SU-DHL-6 (cell line): Measurements from ENCODE around the gene FRMD3.

Experiments
- H2AFZ ChIP-seq: fragments of 200-600 bp; sonication (generic); 2 replicates; pipeline ENCODE4 v1.6.1; 2014; ENCODE audit warnings: low read depth, mild to moderate bottlenecking, moderate library complexity, mixed read lengths, antibody characterized with exemption, low read length; ENCODE audit not compliant: severe bottlenecking
- H3F3A ChIP-seq: fragments of 200-600 bp; shearing (Covaris generic); 2 replicates; pipeline ENCODE4 v1.6.0; 2016; ENCODE audit warnings: antibody characterized with exemption, mild to moderate bottlenecking; ENCODE audit not compliant: insufficient read depth
- H3K27ac ChIP-seq: fragments of 200-600 bp; sonication (generic); 2 replicates; pipeline ENCODE4 v1.5.1; 2016; ENCODE audit warnings: low read depth, mild to moderate bottlenecking, low read length, moderate library complexity, mixed read lengths
- H3K27me3 ChIP-seq: fragments of 200-600 bp; sonication (generic), shearing (Covaris generic); 2 replicates; pipeline ENCODE4 v1.6.0; 2014; ENCODE audit warnings: mild to moderate bottlenecking, low read length
- H3K36me3 ChIP-seq: fragments of 200-600 bp; sonication (generic); 2 replicates; pipeline ENCODE4 v1.6.1; 2014; ENCODE audit warnings: mild to moderate bottlenecking, low read length, mixed read lengths
- H3K4me2 ChIP-seq: fragments of 300-600, 200-600 bp; shearing (Covaris generic), sonication (generic); 2 replicates; pipeline ENCODE4 v1.6.0; 2014; ENCODE audit warnings: low read length, low read depth, mild to moderate bottlenecking; ENCODE audit not compliant: poor library complexity, severe bottlenecking
- H3K4me3 ChIP-seq: fragments of 200-600 bp; sonication (generic); 2 replicates; pipeline ENCODE4 v1.5.1; 2014; ENCODE audit warnings: antibody characterized with exemption, low read length, mild to moderate bottlenecking, mixed read lengths; ENCODE audit not compliant: insufficient read depth, poor library complexity, severe bottlenecking
- H3K79me2 ChIP-seq: fragments of 200-600 bp; sonication (generic); 2 replicates; pipeline ENCODE4 v1.6.1; 2014; ENCODE audit warnings: mild to moderate bottlenecking, low read length, moderate library complexity; ENCODE audit not compliant: insufficient read depth
- H3K9ac ChIP-seq: fragments of 200-600 bp; sonication (generic); 2 replicates; pipeline ENCODE4 v1.7.0; 2014; ENCODE audit warnings: mild to moderate bottlenecking, low read length
- H3K9me2 ChIP-seq: fragments of 200-600 bp; sonication (generic); replicated peaks from 2 replicates; pipeline ENCODE4 v1.6.1; 2014; ENCODE audit warnings: low read length; ENCODE audit not compliant: insufficient read depth
- H3K9me3 ChIP-seq: fragments of 200-600 bp; sonication (generic); 2 replicates; pipeline ENCODE4 v1.6.1; 2014; ENCODE audit warnings: low read length, mixed read lengths; ENCODE audit not compliant: insufficient read depth
- H4K20me1 ChIP-seq: fragments of 200-600 bp; sonication (generic); 2 replicates; pipeline ENCODE4 v1.6.1; 2014; ENCODE audit warnings: low read depth, mild to moderate bottlenecking, antibody characterized with exemption, low read length, moderate library complexity, mixed read lengths
- CTCF ChIP-seq: fragments of 200-600 bp; sonication (generic); IDR thresholded peaks from one replicate; pipeline ENCODE4 v1.5.1; 2017; ENCODE audit warnings: antibody characterized with exemption, mild to moderate bottlenecking, low read length, moderate library complexity; ENCODE audit not compliant: insufficient read depth, poor library complexity, severe bottlenecking
- EZH2phosphoT487 ChIP-seq: fragments of 200-600 bp; sonication (generic), shearing (Covaris generic); conservative IDR thresholded peaks from 2 replicates; pipeline ENCODE4 v1.6.1; 2018; ENCODE audit warnings: mild to moderate bottlenecking, antibody characterized with exemption, low read length, moderate library complexity, mixed read lengths

FRMD3 gene

GRCh38 chr9:83200531-83200930 is 337.7 kb downstream of the FRMD3 start:
- TF ChIP-seq CTCF (no peak), EZH2phosphoT487 (no peak)
- Histone ChIP-seq H3K4me2 (no peak overlapping the region), H2AFZ (no peak overlapping the region), H3F3A (no peaks in the 10 kb centered on the region), H3K9me3 (no peaks in the 10 kb centered on the region), H3K9me2 (no peaks in the 10 kb centered on the region), H3K79me2 (no peaks in the 10 kb centered on the region), H4K20me1 (no peaks in the 10 kb centered on the region), H3K36me3 (no peaks in the 10 kb centered on the region), H3K27me3 (no peaks in the 10 kb centered on the region), H3K27ac (no peak overlapping the region), H3K4me3 (no peak overlapping the region), H3K9ac (no peak overlapping the region)

- Histone ChIP-seq H3K79me2 (no peaks in the 10 kb centered on the region), H3K36me3 (no peaks in the 10 kb centered on the region), H2AFZ (no peak overlapping the region), H3K9me2 (no peaks in the 10 kb centered on the region), H3K27ac (no peak overlapping the region), H3K9me3 (no peaks in the 10 kb centered on the region), H3K4me3 (no peak overlapping the region), H3K27me3 (no peaks in the 10 kb centered on the region), H3F3A (no peaks in the 10 kb centered on the region), H3K9ac (no peak overlapping the region), H3K4me2 (no peak overlapping the region), H4K20me1 (no peaks in the 10 kb centered on the region)
- no peak for TF ChIP-seq EZH2phosphoT487
- no peak for TF ChIP-seq CTCF
Observed at GRCh38 chr9:83199832-83200231, 338.4 kb downstream of the FRMD3 start.

- Histone ChIP-seq H2AFZ (no peak overlapping the region), H3K27ac (no peak overlapping the region), H3K9me2 (no peaks in the 10 kb centered on the region), H3K4me3 (no peak overlapping the region), H3K79me2 (no peaks in the 10 kb centered on the region), H3K27me3 (no peaks in the 10 kb centered on the region), H3F3A (no peaks in the 10 kb centered on the region), H3K4me2 (no peak overlapping the region), H3K9ac (no peak overlapping the region), H3K9me3 (no peaks in the 10 kb centered on the region), H4K20me1 (no peaks in the 10 kb centered on the region), H3K36me3 (no peaks in the 10 kb centered on the region)
- TF ChIP-seq EZH2phosphoT487 (no peak), CTCF (no peak)
Observed at GRCh38 chr9:83199240-83199639, 339.0 kb downstream of the FRMD3 start.
